GM18508 (cell line): Measurements from ENCODE around the gene VPS54.
"Not testable (repeated sequence)": the region's sequence is repeated elsewhere in the genome, so short reads cannot be mapped to it uniquely, and the experiment has no call there.

Experiments used
- ATAC-seq: cut with Tn5 transposase; IDR thresholded peaks from one replicate; pipeline ENCODE4 v1.9.1; 2021; ENCODE audit warnings: moderate number of reproducible peaks; ENCODE audit not compliant: insufficient read depth, unreplicated experiment

The VPS54 gene

GRCh38 chr2:63849381-63850203, 169.6 kb downstream of the VPS54 start:
- ATAC-seq = no peak

DNA sequence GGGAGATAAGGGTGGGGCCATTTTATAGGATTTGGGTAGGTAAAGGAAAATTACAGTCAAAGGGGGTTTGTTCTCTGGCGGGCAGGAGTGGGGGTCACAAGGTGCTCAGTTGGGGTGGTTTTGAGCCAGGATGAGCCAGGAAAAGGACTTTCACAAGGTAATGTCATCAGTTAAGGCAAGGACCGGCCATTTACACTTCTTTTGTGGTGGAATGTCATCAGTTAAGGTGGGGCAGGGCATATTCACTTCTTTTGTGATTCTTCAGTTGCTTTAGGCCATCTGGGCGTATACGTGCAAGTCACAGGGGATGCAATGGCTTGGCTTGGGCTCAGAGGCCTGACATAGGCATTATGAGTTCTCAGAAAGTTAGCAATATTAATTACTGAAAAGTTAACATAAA, 171.7 kb downstream of the VPS54 start:
- not testable (repeated sequence) for ATAC-seq

- no peak for ATAC-seq
Measured at GRCh38 chr2:63846487-63846886, 172.7 kb downstream of the VPS54 start.

DNA sequence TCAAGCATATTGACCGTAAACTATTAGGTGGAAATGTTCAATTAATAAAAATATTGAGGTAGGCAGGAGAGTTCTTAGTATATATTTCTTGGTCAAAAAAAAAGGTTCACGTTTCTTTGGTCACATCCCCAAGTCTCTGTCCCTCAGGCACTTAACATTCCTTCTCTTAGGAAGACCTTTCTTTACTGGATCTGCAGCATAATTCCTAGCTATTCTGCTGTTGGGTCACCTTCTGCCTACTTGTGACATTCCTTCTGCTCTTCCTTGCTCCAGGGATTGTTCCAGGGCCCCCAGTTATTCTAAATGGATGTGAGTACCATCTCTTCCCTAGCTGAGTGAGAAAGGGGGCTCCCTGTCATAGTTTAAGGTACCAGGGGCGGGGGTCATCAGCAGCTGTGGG, 173.4 kb downstream of the VPS54 start:
- no peak for ATAC-seq

- ATAC-seq = no peak
Measured at GRCh38 chr2:63844616-63845015, 174.6 kb downstream of the VPS54 start.

DNA sequence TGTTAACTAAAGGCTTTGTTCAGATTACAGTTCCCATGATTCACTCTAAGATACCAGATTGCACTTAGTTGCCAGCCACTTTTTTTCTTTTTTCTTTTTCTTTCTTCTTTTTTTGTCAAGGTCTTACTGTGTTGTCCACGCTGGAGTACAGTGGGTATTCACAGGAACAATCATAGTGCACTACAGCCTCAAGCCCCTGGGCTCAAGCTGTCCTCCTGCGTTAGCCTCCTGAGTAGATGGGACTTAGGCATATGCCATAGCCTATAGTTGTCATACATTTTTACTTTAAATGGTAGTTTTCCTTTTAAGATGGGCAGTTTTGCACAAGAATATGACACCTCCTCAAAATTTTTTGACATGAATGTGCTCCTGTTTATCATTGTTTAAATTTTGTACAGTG, 175.4 kb downstream of the VPS54 start:
- no peak for ATAC-seq

DNA sequence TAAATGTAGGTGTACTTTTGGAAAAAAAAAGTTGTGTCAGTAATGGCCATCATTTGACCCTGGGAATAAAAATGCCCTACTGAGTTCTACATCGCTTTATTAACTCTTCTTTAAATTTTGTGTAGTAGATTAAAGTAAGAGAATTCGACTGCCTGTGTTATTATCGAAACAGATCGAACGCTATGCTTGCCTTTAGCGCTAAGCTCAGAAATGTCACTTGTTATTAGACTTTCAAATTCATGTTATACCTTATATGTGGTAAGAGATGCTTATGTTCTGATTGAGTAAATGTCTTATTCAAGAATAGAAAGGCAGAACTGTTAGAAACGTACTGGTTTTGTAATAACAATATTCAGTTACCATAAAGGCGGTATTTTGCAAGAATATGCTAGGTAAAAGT, 176.1 kb downstream of the VPS54 start:
- ATAC-seq = no peak

DNA sequence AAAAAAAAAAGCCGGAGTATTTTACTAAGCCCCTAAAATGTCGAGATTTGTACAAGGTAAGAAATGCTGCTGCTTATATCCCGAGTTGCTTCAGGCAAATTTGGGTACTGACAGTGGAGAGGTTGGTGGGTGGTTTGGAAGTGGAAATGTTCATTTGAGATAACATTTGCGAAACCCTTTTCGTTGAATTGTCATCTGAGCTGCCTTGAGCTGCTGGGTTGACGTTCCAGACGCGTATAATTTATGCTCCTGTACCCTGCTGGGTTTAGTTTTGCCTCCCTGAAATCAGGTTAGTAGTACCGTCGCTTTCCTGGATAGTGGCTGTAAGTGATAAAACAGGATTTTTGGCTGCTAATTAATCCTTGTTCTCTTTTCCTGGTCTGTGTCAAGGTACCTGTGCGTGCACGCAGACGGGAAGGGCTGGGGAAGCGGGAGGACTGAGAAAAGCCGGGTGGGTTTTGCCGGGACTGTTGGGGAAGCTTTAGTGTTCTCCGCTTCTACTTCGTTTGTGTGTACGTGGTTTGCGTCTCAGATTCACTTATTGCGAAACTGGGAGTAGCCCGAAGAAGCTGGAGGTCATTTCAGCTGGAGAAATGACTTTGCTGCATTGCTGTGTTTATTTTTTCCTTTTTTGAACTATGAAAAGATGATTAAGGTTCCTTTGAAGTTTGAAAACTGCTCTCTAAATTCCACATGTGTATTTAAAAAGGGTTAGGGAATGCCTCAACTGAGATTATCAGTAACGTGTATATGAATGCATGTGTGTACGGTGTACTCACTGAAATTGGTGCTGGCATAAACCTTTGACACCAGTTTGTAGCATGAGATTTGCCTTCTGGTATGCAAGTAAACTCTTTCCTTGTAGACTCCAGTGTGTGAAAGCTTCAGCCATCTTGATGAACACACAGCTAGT, 176.8 kb downstream of the VPS54 start:
- ATAC-seq = no peak
